GM21786 (cell line): ENCODE data around the gene MOXD1.

Experiments used
- ATAC-seq: cut with Tn5 transposase; IDR thresholded peaks from one replicate; pipeline ENCODE4 v1.9.1; 2021; ENCODE audit not compliant: unreplicated experiment

The MOXD1 gene

GRCh38 chr6:132400555-132400882 is 756 bp downstream of the MOXD1 start:
- ATAC-seq: no peak

- no peak for ATAC-seq
These were observed 1.8 kb downstream of the MOXD1 start for GRCh38 chr6:132399376-132400074.

GRCh38 chr6:132395015-132395597 is 6.2 kb downstream of the MOXD1 start:
- no peak for ATAC-seq

- no peak for ATAC-seq
These were observed 8.5 kb downstream of the MOXD1 start for GRCh38 chr6:132392792-132393191.

- ATAC-seq: no peak
These were observed 9.0 kb downstream of the MOXD1 start for GRCh38 chr6:132392270-132392646.

- ATAC-seq: no peak
These were observed 9.6 kb downstream of the MOXD1 start for GRCh38 chr6:132391391-132392269.

- ATAC-seq: no peak
These were observed 10.8 kb downstream of the MOXD1 start for GRCh38 chr6:132390451-132390850.

GRCh38 chr6:132390017-132390416 is 11.3 kb downstream of the MOXD1 start:
- no peak for ATAC-seq

- no peak for ATAC-seq
These were observed 13.0 kb downstream of the MOXD1 start for GRCh38 chr6:132388291-132388690.

GRCh38 chr6:132382630-132383175 is 18.6 kb downstream of the MOXD1 start:
- ATAC-seq: no peak

GRCh38 chr6:132381381-132381780 is 19.9 kb downstream of the MOXD1 start:
- ATAC-seq: no peak

- ATAC-seq: no peak
These were observed 20.8 kb downstream of the MOXD1 start for GRCh38 chr6:132380358-132381029.

GRCh38 chr6:132369526-132369925 is 31.7 kb downstream of the MOXD1 start:
- no peak for ATAC-seq

GRCh38 chr6:132368916-132369481 is 32.3 kb downstream of the MOXD1 start:
- ATAC-seq: no peak

- ATAC-seq: peak; percentile 98
These were observed 35.9 kb downstream of the MOXD1 start for GRCh38 chr6:132365281-132365907.

GRCh38 chr6:132364306-132365074 is 36.8 kb downstream of the MOXD1 start:
- ATAC-seq: no peak

- no peak for ATAC-seq
These were observed 38.7 kb downstream of the MOXD1 start for GRCh38 chr6:132362442-132363185.

- ATAC-seq: no peak
These were observed 40.2 kb downstream of the MOXD1 start for GRCh38 chr6:132361101-132361500.

- ATAC-seq: no peak
These were observed 41.4 kb downstream of the MOXD1 start for GRCh38 chr6:132359886-132360285.
